GM12873 (cell line): ENCODE results near the gene HEXB.

Source experiments
- TF ChIP-seq, protein P1 (sequence below): IDR thresholded peaks from 2 replicates; pipeline ENCODE4 v1.5.1; 2012; ENCODE audit warnings: low read depth, mild to moderate bottlenecking, moderate library complexity, low read length, control low read depth; ENCODE audit not compliant: insufficient read depth; ENCODE audit errors: missing control alignments

Gene HEXB

DNA sequence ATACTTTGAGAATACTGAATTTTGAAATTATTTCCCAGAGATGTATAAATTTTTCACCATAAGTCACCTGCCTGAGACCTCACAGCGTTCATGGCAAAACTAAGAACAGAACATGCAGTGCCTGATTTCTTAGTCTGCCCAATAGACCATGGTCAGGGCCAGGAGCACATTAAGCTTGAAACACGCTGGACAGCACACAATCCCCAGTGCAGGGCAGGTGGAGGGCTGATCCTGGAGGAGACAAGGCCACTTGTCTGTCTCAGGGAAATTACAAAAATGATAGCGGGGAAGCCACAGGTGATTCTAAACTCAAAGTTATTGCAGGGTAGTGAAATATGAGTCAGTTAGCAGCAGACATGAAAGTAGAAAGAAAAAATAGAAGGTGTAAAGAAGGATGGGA lies 25.9 kb upstream of the HEXB start:
- TF ChIP-seq, protein P1, sequence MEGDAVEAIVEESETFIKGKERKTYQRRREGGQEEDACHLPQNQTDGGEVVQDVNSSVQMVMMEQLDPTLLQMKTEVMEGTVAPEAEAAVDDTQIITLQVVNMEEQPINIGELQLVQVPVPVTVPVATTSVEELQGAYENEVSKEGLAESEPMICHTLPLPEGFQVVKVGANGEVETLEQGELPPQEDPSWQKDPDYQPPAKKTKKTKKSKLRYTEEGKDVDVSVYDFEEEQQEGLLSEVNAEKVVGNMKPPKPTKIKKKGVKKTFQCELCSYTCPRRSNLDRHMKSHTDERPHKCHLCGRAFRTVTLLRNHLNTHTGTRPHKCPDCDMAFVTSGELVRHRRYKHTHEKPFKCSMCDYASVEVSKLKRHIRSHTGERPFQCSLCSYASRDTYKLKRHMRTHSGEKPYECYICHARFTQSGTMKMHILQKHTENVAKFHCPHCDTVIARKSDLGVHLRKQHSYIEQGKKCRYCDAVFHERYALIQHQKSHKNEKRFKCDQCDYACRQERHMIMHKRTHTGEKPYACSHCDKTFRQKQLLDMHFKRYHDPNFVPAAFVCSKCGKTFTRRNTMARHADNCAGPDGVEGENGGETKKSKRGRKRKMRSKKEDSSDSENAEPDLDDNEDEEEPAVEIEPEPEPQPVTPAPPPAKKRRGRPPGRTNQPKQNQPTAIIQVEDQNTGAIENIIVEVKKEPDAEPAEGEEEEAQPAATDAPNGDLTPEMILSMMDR, result no peak

- TF ChIP-seq, protein P1, result no peak
Measured at GRCh38 chr5:74660140-74660539, 24.9 kb upstream of the HEXB start.

DNA sequence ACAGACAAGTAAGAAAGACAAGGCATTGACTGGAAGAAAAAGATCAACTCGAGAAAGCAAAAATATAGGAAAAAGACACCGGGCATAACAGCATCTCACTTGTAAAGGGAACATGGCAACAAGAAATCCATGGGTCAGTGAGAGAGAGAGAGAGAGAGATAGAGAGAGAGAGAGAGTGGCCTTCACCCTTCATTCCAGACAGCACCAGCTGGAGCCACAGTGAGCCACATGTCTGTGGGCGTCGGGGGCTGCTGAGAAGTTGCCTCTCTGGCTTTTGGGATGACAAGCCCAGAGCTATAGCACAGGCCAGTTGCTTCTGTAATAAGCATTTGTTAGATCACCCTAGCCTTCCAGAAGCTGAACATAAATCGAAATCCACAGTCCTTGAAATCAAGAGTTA lies 24.2 kb upstream of the HEXB start:
- TF ChIP-seq, protein P1, result no peak

DNA sequence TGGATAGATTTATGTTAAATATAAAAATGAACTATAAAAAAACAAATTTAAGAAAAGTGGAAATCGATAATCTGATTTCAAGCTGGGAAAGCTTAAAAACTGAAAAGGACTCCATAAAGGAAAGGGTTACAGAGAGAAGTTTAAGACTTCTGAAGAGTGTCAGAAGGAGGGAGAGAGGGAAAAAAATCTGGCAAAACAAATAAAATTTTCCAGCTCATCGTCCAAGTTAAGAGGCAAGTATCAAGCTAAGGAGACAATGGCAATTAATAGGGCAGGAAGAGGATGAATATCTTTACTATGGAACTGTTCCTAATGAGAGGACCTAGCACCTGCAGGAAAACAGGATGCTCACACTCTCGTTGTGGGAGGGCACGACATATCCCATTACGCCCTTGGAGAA lies 20.5 kb upstream of the HEXB start:
- TF ChIP-seq, protein P1, result no peak

DNA sequence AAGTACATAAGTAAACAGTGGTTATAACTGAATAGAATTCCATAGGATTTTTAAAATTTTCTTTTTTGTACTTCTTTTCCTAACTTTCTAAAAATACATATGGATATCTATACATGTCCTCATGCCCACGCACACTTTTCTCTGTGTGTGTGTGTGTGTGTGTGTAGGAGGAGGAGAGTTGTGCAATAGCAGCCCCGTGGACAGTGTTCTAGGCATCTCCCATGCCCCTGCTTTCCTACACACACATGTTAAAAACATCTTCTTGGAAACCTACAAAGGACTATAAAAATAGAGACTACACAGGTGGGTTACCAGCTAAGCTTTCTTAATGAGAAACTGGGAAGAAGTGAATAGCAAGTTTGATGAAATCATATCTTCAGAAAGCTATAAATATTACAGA lies 19.8 kb upstream of the HEXB start:
- TF ChIP-seq, protein P1, result no peak

- TF ChIP-seq, protein P1, result no peak
Measured at GRCh38 chr5:74665816-74666215, 19.2 kb upstream of the HEXB start.

GRCh38 chr5:74667396-74667795 lies 17.6 kb upstream of the HEXB start:
- TF ChIP-seq, protein P1, result no peak

DNA sequence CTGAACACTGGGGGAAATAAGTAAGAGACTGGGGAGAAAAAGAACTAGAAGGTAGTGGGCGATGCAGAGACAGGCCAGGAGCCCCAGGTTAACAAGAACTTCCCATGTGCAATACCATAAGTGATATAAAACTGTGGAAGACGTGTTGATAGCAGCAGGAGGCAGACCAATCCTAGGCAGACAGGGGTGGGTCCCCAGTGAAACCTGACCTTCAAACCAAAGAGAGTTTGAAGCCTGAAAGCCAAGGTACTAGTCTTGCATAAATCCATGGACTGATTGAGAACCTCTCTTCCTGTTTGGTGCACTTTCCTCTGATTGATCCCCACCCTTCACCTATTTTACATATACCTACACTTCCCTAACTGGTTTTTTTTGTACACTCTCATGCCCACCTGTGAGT lies 15.2 kb upstream of the HEXB start:
- TF ChIP-seq, protein P1, result no peak
